ENCODE results near the gene EMID1.

GRCh38 chr22:29292379-29292778, 86.7 kb downstream of the EMID1 start:
- TF ChIP-seq CTCF (IDR thresholded peaks at IDR 0.05 in 2 of 3, conservative IDR thresholded peaks at IDR 0.05 in 1 of 3; ENCODE audit: borderline replicate concordance in 1 of 3, insufficient read depth in 1 of 3, low read depth in 2 of 3, low read length in 2 of 3), result no peak
- no peak for TF ChIP-seq EZH2 (IDR thresholded peaks at IDR 0.05)
- no peak for TF ChIP-seq ELF1 (IDR thresholded peaks at IDR 0.05; ENCODE audit: borderline replicate concordance, low read depth)
- TF ChIP-seq POLR2AphosphoS5 (IDR thresholded peaks at IDR 0.05; ENCODE audit: low read depth, low read length), result no peak
